KMS-11 (cell line): ENCODE measurements around the gene HINT2.

ENCODE experiments used
- H2AFZ ChIP-seq: fragments of 200-600 bp; sonication (generic); 2 replicates; pipeline ENCODE4 v1.6.1; 2016; ENCODE audit warnings: antibody characterized with exemption, mixed run types, low read depth
- H3K27ac ChIP-seq: fragments of 200-600 bp; sonication (generic); 2 replicates; pipeline ENCODE4 v1.6.1; 2016; ENCODE audit warnings: mild to moderate bottlenecking, mixed run types
- H3K27me3 ChIP-seq: fragments of 200-600 bp; sonication (generic); 2 replicates; pipeline ENCODE4 v1.6.1; 2017; ENCODE audit warnings: mild to moderate bottlenecking, low read depth, mixed run types, moderate library complexity; ENCODE audit not compliant: insufficient read depth
- H3K36me3 ChIP-seq: fragments of 200-600 bp; sonication (generic); 2 replicates; pipeline ENCODE4 v1.6.1; 2017; ENCODE audit warnings: mild to moderate bottlenecking, mixed run types; ENCODE audit not compliant: insufficient read depth
- H3K4me1 ChIP-seq: fragments of 200-600 bp; sonication (generic); 2 replicates; pipeline ENCODE4 v1.6.1; 2016; ENCODE audit warnings: mild to moderate bottlenecking, low read depth, mixed run types; ENCODE audit not compliant: poor library complexity, severe bottlenecking
- H3K4me2 ChIP-seq: fragments of 200-600 bp; sonication (generic); 2 replicates; pipeline ENCODE4 v1.7.0; 2016; ENCODE audit warnings: mild to moderate bottlenecking, mixed run types
- H3K4me3 ChIP-seq: fragments of 200-600 bp; sonication (generic); IDR thresholded peaks from 2 replicates; pipeline ENCODE4 v1.6.1; 2017; ENCODE audit warnings: low read depth, low read length, mixed read lengths; ENCODE audit not compliant: insufficient read depth
- H3K79me2 ChIP-seq: fragments of 200-600 bp; sonication (generic); 2 replicates; pipeline ENCODE4 v1.6.1; 2016; ENCODE audit warnings: low read depth, mixed run types; ENCODE audit not compliant: insufficient read depth
- H3K9ac ChIP-seq: fragments of 200-600 bp; sonication (generic); 2 replicates; pipeline ENCODE4 v1.6.1; 2016; ENCODE audit warnings: mild to moderate bottlenecking, mixed run types
- H4K20me1 ChIP-seq: fragments of 200-600 bp; sonication (generic); 2 replicates; pipeline ENCODE4 v1.6.1; 2016; ENCODE audit warnings: mild to moderate bottlenecking, mixed run types; ENCODE audit not compliant: insufficient read depth
- CTCF ChIP-seq: fragments of 200-600 bp; sonication (generic); conservative IDR thresholded peaks from 2 replicates; pipeline ENCODE4 v1.6.1; 2017; ENCODE audit warnings: low read depth, mild to moderate bottlenecking, antibody characterized with exemption, low read length, moderate library complexity, mixed read lengths

Gene HINT2

GRCh38 chr9:35856206-35856605 lies 41.4 kb upstream of the HINT2 start:
- H3K36me3 ChIP-seq = no peaks in the 10 kb centered on the region
- no peak overlapping the region for H2AFZ ChIP-seq
- no peaks in the 10 kb centered on the region for H4K20me1 ChIP-seq
- H3K4me3 ChIP-seq = no peak overlapping the region
- no peak overlapping the region for H3K9ac ChIP-seq
- H3K79me2 ChIP-seq = no peaks in the 10 kb centered on the region
- no peaks in the 10 kb centered on the region for H3K4me1 ChIP-seq
- H3K4me2 ChIP-seq = no peak overlapping the region
- TF ChIP-seq CTCF = no peak
- no peaks in the 10 kb centered on the region for H3K27me3 ChIP-seq
- no peak overlapping the region for H3K27ac ChIP-seq

GRCh38 chr9:35854091-35854762 lies 39.4 kb upstream of the HINT2 start:
- Histone ChIP-seq H2AFZ (no peak overlapping the region), H3K27ac (no peak overlapping the region), H3K4me1 (peaks cover 18% of the 10 kb centered on the region), H3K4me2 (no peak overlapping the region), H3K79me2 (no peaks in the 10 kb centered on the region), H3K4me3 (no peak overlapping the region), H4K20me1 (no peaks in the 10 kb centered on the region), H3K27me3 (no peaks in the 10 kb centered on the region), H3K9ac (no peak overlapping the region), H3K36me3 (no peaks in the 10 kb centered on the region)
- no peak for TF ChIP-seq CTCF

GRCh38 chr9:35852876-35853865 lies 38.3 kb upstream of the HINT2 start:
- Histone ChIP-seq H3K36me3 (no peaks in the 10 kb centered on the region), H3K27ac (no peak overlapping the region), H3K4me3 (no peak overlapping the region), H4K20me1 (no peaks in the 10 kb centered on the region), H3K79me2 (no peaks in the 10 kb centered on the region), H3K9ac (no peak overlapping the region), H3K4me1 (peaks cover 28% of the 10 kb centered on the region), H3K27me3 (no peaks in the 10 kb centered on the region), H2AFZ (no peak overlapping the region), H3K4me2 (no peak overlapping the region)
- TF ChIP-seq CTCF = no peak

GRCh38 chr9:35852267-35852815 lies 37.5 kb upstream of the HINT2 start:
- H3K9ac ChIP-seq = no peak overlapping the region
- H3K4me3 ChIP-seq = no peak overlapping the region
- H3K27ac ChIP-seq = no peak overlapping the region
- TF ChIP-seq CTCF = no peak
- H3K4me1 ChIP-seq = peaks cover 36% of the 10 kb centered on the region
- no peak overlapping the region for H2AFZ ChIP-seq
- no peaks in the 10 kb centered on the region for H3K36me3 ChIP-seq
- H3K4me2 ChIP-seq = no peak overlapping the region
- no peaks in the 10 kb centered on the region for H3K79me2 ChIP-seq
- no peaks in the 10 kb centered on the region for H3K27me3 ChIP-seq
- no peaks in the 10 kb centered on the region for H4K20me1 ChIP-seq
